Activated CD8-positive, alpha-beta memory T cell treated with anti-CD3 and anti-CD28 coated beads for 1 hour (primary cell): ENCODE measurements around the gene PSENEN.
"Not testable (repeated sequence)": the region's sequence is repeated elsewhere in the genome, so short reads cannot be mapped to it uniquely, and the experiment has no call there.

Experiments used
- DNase-seq, 2 donors: peaks; one replicate each; pipeline ENCODE4 v3.0.0-alpha.2; 2020; ENCODE audit warnings: low read depth in 1 of 2; ENCODE audit errors: extremely low read depth in 1 of 2

The PSENEN gene

DNA sequence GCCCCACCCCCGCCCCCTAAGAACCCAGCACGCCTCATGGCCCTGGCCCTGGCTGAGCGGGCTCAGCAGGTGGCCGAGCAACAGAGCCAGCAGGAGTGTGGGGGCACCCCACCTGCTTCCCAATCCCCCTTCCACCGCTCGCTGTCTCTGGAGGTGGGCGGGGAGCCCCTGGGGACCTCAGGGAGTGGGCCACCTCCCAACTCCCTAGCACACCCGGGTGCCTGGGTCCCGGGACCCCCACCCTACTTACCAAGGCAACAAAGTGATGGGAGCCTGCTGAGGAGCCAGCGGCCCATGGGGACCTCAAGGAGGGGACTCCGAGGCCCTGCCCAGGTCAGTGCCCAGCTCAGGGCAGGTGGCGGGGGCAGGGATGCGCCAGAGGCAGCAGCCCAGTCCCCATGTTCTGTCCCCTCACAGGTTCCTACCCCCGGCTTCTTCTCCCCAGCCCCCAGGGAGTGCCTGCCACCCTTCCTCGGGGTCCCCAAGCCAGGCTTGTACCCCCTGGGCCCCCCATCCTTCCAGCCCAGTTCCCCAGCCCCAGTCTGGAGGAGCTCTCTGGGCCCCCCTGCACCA, 41.9 kb downstream of the PSENEN start:
- DNase-seq: no peak

DNA sequence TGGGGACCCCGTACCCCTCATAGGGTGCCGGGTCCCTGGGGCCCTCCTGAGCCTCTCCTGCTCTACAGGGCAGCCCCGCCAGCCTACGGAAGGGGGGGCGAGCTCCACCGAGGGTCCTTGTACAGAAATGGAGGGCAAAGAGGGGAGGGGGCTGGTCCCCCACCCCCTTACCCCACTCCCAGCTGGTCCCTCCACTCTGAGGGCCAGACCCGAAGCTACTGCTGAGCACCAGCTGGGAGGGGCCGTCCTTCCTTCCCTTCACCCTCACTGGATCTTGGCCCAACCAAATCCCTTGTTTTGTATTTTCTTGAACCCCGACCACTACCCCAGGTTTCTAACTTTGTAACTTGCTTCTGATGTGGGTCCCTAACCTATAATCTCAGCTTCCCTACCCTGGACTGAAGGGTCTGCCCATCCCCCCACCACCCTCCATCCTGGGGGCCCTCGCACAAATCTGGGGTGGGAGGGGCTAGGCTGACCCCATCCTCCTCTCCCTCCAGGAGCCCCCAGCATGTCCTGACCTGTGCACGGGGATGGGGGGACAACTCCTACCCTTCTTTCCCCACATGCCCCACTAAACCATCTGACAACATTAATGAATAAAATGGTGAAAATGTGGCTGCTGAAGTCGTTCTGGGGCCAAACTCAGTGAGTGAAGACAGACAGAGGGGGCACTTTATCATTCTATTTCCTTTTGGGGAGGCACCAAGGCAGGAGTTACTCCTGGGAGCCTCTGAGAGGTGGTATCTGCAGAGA, 42.9 kb downstream of the PSENEN start:
- DNase-seq: no peak

DNA sequence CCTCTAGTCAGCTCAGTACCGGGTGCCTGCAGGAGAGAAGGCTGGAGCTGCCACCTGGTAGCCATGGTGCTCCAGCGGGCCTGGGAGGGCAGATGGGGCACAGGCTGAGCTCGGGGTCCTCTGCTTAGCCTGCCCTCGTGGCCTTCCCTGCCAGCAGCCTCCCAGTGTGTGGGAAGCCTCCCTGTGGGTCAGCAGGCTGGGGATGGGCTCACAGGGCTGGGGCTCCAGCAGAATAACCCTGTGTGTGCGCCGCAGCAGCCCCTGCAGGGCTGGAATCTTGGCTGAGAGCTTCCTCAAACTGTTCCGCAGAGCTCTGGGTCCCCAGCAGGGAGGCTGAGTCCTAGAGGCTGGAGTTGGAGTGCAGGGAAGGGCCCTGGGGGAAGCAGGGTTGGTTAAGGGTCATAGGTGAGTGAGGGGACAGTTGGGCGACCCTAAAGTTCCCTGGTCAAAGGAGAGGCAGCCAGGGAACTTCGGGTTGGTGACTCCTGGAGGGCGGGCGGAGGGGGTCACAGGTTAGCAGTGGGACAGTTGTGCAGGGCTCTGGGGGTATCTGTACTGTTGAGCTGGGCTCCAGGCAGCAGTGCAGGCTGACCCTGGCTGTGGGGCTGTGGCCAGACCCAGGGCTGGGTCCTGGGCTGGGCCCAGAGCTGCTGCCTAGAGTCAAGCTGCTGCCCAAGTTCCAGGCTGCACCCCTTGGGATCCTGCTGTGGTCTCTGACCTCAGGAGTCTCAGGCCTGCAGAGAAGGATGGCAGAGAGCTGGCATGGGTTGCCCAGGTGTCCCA, 43.9 kb downstream of the PSENEN start:
- DNase-seq: no peak

DNA sequence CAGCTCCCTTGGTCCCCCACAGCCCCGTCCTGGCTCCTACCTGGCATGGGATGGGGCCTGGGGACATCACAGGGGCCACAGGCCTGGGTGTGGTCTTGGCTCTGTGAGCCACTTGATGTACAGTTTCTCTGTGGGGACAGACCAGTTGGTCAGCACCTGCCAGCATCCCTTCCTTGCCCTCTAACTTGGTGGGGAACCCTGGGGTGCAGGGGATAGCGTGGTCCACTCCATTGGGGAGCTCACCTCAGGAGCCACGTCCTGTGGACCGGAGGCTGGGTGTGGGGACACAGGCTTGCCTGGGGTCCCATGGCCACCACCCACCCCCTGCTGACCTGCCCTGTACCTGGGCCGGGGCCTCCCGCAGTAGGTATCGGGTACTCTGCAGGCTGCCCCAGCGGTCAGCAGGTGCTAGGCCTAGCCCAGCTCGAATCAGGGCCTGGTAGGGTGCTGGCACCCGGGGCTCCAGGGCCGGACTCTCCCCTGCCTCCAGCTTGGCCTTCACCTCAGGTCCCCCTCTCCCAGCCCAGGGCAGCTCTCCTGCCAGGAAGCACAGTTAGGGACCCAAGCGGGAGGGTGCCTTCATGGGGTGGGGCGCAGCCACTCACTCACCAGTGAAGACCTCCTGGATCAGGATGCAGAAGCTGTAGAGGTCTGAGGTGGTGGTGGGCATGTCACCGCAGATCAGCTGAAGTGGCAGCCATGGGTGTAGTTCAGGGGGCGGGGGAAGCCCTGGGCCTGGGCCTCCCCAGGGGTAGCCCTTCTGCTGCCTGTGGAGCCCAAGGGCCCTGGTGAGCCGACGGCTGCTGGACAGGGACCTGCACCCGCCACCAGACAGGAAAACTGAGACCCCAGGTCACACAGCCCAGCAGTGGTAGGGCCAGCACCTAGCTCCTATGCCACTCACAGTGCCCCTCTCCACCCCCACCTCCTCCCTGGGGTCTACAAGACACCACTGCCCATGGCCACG, 44.8 kb downstream of the PSENEN start:
- DNase-seq: no peak

DNA sequence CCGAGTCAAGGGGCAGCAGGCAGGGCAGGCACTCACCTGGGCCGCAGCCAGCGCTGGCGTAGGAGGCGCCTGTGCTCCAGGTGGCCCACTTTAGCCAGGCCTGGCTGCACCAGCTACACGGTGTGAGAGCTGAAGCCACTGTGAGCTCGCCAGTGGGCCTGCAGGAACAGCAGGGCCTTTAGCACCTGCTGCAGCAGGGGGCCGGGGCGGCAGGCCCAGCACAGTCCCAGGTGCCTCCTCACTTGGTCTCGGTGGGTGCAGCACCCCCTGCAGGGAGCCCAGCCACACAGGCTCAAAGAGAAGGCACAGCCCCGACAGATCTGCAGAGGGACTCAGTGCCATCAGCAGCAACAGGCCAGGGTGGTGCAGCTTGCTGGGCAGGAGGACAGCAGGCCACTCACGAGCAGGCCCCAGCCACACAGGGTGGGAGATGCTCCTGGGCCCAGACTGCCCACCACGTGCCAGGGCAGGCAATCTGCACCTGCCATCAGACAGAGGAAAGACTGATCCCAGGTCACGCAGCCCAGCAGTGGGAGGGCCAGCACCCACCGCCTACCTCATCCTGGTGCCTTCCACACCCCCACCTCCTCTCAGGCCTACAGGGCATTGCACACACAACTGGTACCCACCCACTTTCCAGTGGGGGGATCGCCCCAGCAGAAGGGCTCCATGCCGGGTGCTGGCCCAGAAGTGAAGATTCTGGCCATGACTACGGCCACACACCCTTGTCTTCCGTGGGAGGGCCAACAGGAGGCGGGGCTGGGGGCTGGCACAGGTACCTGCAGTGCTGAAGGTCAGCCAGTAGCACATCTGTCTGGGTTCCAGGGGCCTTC, 45.7 kb downstream of the PSENEN start:
- no peak for DNase-seq

DNA sequence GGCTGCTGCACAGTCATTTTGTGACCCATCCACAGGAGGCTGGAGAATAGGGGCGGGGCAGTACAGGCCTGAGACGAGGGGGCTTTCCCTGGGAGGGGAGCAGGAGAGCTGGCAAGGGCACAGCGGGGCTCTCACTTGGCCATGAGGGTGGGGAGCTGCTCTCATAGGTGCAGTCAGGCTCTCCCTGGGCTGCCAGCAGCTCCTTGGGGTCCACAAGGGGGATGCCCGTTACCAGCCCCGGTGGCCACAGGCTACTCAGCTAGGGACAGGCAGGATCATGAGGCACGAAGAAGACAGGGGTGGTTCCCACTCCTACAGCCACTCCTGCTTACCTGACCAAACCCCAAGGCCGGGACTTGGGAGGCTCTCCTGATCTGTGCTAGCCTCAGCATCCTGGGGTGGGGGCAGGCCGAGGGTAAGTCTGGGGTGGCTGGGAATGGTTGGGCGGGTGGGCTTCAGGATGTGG, 46.4 kb downstream of the PSENEN start:
- DNase-seq: no peak

DNA sequence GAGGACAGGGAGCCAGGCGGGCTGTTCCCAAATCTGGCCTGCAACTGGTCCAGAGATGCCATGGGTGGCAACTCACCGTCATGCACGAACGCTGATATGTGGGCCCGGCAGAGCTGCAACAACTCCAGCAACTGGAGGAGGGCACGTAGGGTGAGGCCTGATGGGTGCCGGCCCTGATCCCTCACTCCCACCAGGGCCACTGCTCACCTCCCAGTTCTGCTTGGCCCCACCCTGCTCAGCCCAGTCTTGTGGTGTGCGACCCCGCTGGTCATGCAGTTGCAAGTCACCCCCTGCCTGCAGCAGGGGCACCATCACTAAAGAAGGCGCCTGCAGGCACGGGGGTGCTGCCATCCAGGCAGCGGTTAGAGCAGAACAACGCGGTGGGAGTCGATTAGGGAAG, 46.9 kb downstream of the PSENEN start:
- no peak for DNase-seq

DNA sequence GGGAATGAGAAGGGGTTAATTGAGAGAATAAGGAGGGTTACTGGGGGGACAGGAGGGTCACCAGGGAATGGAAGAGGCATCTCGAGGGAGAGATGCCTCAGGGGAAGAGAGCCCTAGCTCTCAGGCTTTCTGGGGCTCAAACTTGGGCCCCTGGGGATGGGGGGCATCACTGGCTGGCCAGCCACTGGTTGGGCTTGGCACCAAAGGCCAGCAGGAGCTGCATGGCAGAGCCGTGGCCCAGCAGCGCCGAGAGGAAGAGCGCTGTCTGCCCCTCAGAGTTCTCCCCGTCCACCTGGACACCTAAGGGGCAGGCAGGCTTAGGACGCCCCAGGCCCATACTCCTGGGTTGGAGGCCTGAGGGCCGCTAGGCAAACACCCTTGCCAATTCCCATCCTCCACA, 47.4 kb downstream of the PSENEN start:
- no peak for DNase-seq

DNA sequence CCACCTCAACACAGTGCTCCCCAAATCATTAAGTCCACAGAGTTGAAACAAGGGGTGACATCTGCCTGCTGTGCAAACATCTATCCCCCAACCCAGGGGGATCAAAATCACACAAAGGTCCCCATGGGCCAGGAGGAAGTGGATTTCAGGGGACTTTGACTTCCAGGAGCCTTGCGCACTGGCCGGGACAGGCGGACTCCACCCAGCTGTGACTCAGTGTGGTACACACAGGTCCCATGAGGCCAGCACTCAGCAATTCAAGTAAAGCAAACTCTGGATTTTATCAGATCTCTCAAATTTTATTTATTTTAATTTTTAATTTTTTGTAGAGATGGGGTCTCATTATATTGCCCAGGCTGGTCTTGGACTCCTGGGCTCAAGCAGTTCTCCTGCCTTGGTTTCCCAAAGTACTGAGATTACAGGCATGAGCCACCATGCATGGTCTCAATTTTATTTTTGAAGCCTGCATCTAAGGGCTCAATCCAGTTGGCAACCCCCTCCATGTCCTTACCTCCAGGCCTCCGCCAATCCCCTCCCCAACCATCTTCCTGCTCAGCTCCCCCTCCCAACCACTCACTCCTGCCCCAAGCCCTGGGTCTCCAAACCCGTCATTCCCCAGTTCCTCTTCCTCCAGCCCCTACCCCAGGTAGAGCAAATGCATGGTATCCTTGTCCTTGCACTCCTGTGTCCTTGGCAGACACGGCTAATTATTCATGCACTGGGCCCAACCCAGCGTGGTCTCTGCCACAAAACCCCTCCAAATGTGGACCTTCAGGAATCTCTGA, 48.1 kb downstream of the PSENEN start:
- no peak for DNase-seq

DNA sequence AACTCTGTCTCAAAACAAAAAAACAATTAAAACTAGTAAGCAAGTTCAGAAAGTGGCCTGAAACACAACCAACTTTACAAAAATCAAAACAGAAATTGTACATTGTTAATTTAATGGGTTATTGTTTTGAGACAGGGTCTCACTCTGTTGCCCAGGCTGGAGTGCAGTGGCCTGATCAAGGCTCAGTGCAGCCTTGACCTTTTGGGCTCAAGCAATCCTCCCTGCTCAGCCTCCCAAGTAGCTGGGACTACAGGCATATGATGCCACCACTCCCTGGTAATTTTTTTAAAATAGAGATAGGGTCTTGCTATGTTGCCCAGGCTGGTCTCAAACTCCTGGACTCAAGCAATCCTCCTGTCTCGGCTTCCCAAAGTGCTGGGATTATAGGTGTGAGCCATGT, 50.1 kb downstream of the PSENEN start:
- DNase-seq: not testable (repeated sequence)
